ENCODE measurements around the gene RGS7.

DNA sequence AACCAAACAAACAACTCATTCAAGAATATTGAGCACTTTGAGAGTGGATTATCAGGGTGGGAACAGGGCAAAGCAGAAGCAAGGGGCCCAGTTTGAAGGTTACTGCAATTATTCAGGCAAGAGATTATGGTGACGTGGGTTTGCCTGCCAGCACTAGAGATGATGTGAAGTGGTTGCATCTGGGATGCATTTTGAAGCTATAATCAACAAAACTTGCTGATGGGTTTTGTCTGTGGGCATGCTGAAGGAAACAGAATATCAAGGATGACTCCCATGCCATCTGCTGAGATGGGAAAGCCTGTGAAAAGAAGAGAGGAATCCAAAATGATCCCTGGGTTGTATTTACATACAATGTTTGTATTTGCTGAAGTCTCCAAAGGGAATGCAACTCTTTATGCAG, 520.7 kb downstream of the RGS7 start:
- TF ChIP-seq REST (IDR thresholded peaks at IDR 0.05; ENCODE audit: insufficient read depth in 1 of 2, low read depth in 2 of 2, low read length in 1 of 2) (no peak), POLR2AphosphoS5 (IDR thresholded peaks at IDR 0.05; ENCODE audit: low read depth, low read length) (no peak)
- TF ChIP-seq, protein P1, sequence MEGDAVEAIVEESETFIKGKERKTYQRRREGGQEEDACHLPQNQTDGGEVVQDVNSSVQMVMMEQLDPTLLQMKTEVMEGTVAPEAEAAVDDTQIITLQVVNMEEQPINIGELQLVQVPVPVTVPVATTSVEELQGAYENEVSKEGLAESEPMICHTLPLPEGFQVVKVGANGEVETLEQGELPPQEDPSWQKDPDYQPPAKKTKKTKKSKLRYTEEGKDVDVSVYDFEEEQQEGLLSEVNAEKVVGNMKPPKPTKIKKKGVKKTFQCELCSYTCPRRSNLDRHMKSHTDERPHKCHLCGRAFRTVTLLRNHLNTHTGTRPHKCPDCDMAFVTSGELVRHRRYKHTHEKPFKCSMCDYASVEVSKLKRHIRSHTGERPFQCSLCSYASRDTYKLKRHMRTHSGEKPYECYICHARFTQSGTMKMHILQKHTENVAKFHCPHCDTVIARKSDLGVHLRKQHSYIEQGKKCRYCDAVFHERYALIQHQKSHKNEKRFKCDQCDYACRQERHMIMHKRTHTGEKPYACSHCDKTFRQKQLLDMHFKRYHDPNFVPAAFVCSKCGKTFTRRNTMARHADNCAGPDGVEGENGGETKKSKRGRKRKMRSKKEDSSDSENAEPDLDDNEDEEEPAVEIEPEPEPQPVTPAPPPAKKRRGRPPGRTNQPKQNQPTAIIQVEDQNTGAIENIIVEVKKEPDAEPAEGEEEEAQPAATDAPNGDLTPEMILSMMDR (IDR thresholded peaks at IDR 0.05), result no peak
